MM.1S (cell line): ENCODE results near the gene PTPRN2.

Source experiments
- DNase-seq: peaks from one replicate; pipeline ENCODE4 v3.0.0-alpha.2; 2015
- H2AFZ ChIP-seq: fragments of 300-600 bp; sonication (generic); 2 replicates; pipeline ENCODE4 v1.6.0; 2016; ENCODE audit warnings: antibody characterized with exemption, low read length
- H3F3A ChIP-seq: fragments of 300-600 bp; sonication (generic); 2 replicates; pipeline ENCODE4 v1.6.1; 2016; ENCODE audit warnings: mild to moderate bottlenecking, antibody characterized with exemption, low read length, moderate library complexity, mixed read lengths; ENCODE audit not compliant: insufficient read depth
- H3K27ac ChIP-seq: fragments of 300-600 bp; sonication (generic); 2 replicates; pipeline ENCODE4 v1.5.1; 2016; ENCODE audit warnings: mild to moderate bottlenecking, low read length
- H3K27me3 ChIP-seq: fragments of 300-600 bp; sonication (generic); replicated peaks from 2 replicates; pipeline ENCODE4 v1.6.0; 2016; ENCODE audit warnings: low read length; ENCODE audit not compliant: insufficient read depth
- H3K36me3 ChIP-seq: fragments of 300-600 bp; sonication (generic); replicated peaks from 2 replicates; pipeline ENCODE4 v1.6.1; 2016; ENCODE audit warnings: mild to moderate bottlenecking, low read length, mixed read lengths; ENCODE audit not compliant: insufficient read depth
- H3K4me1 ChIP-seq: fragments of 300-600 bp; sonication (generic); 2 replicates; pipeline ENCODE4 v1.6.1; 2016; ENCODE audit warnings: low read length, mixed read lengths
- H3K4me2 ChIP-seq: fragments of 300-600 bp; sonication (generic); 2 replicates; pipeline ENCODE4 v1.6.0; 2016; ENCODE audit warnings: low read depth, low read length
- H3K4me3 ChIP-seq: fragments of 300-600 bp; sonication (generic); 2 replicates; pipeline ENCODE4 v1.5.1; 2016; ENCODE audit warnings: low read length, mixed read lengths
- H3K79me2 ChIP-seq: fragments of 300-600 bp; sonication (generic); 2 replicates; pipeline ENCODE4 v1.6.1; 2016; ENCODE audit warnings: mixed run types, low read length, mixed read lengths
- H3K9ac ChIP-seq: fragments of 300-600 bp; sonication (generic); 2 replicates; pipeline ENCODE4 v1.6.1; 2016; ENCODE audit warnings: low read length, mixed read lengths
- H3K9me2 ChIP-seq: fragments of 300-600 bp; sonication (generic); replicated peaks from 2 replicates; pipeline ENCODE4 v1.6.1; 2016; ENCODE audit warnings: mild to moderate bottlenecking, low read length, mixed read lengths; ENCODE audit not compliant: insufficient read depth
- H3K9me3 ChIP-seq: fragments of 300-600 bp; sonication (generic); replicated peaks from 2 replicates; pipeline ENCODE4 v1.6.1; 2016; ENCODE audit warnings: mild to moderate bottlenecking, low read length, mixed read lengths; ENCODE audit not compliant: insufficient read depth
- H4K20me1 ChIP-seq: fragments of 300-600 bp; sonication (generic); 2 replicates; pipeline ENCODE4 v1.6.1; 2016; ENCODE audit warnings: mild to moderate bottlenecking, low read length, moderate library complexity, mixed read lengths; ENCODE audit not compliant: insufficient read depth
- CTCF ChIP-seq: fragments of 300-600 bp; sonication (generic); IDR thresholded peaks from 2 replicates; pipeline ENCODE4 v1.5.1; 2016; ENCODE audit warnings: antibody characterized with exemption, low read length, mixed read lengths
- EZH2 ChIP-seq: fragments of 300-600 bp; sonication (generic); optimal IDR thresholded peaks from 2 replicates; pipeline ENCODE3; 2017; ENCODE audit warnings: low read depth, mild to moderate bottlenecking, antibody characterized with exemption, low read length, mixed read lengths
- EZH2phosphoT487 ChIP-seq: fragments of 300-600 bp; sonication (generic); IDR thresholded peaks from 2 replicates; pipeline ENCODE4 v1.6.1; 2018; ENCODE audit warnings: antibody characterized with exemption, low read length

PTPRN2 gene

GRCh38 chr7:158185653-158186052 is 402.0 kb downstream of the PTPRN2 start:
- Histone ChIP-seq H3K9me3 (no peaks in the 10 kb centered on the region), H3K79me2 (no peaks in the 10 kb centered on the region), H4K20me1 (no peaks in the 10 kb centered on the region), H3K36me3 (no peaks in the 10 kb centered on the region), H3K27me3 (peaks cover 37% of the 10 kb centered on the region), H3K27ac (no peak overlapping the region), H3K9ac (no peak overlapping the region), H2AFZ (no peak overlapping the region), H3K4me3 (no peak overlapping the region), H3K4me2 (no peak overlapping the region), H3F3A (no peaks in the 10 kb centered on the region), H3K4me1 (no peaks in the 10 kb centered on the region), H3K9me2 (no peaks in the 10 kb centered on the region)
- TF ChIP-seq CTCF (no peak), EZH2 (no peak)
- no peak for DNase-seq

- Histone ChIP-seq H2AFZ (no peak overlapping the region), H3K9ac (no peak overlapping the region), H3K27ac (no peak overlapping the region), H3K27me3 (peaks cover 39% of the 10 kb centered on the region), H3K9me2 (no peaks in the 10 kb centered on the region), H3K4me1 (no peaks in the 10 kb centered on the region), H3F3A (no peaks in the 10 kb centered on the region), H3K79me2 (no peaks in the 10 kb centered on the region), H3K4me3 (no peak overlapping the region), H3K4me2 (no peak overlapping the region), H3K9me3 (no peaks in the 10 kb centered on the region), H3K36me3 (no peaks in the 10 kb centered on the region), H4K20me1 (no peaks in the 10 kb centered on the region)
- no peak for TF ChIP-seq CTCF
- no peak for TF ChIP-seq EZH2
- TF ChIP-seq EZH2phosphoT487 = no peak
- DNase-seq = no peak
Measured at GRCh38 chr7:158183431-158183830, 404.2 kb downstream of the PTPRN2 start.

- Histone ChIP-seq H3K4me1 (no peaks in the 10 kb centered on the region), H3K9me3 (no peaks in the 10 kb centered on the region), H3K4me3 (no peak overlapping the region), H4K20me1 (no peaks in the 10 kb centered on the region), H3K9ac (no peak overlapping the region), H3K4me2 (no peak overlapping the region), H3K27ac (no peak overlapping the region), H3K9me2 (no peaks in the 10 kb centered on the region), H3K36me3 (no peaks in the 10 kb centered on the region), H3F3A (no peaks in the 10 kb centered on the region), H3K27me3 (peaks cover 67% of the 10 kb centered on the region), H3K79me2 (no peaks in the 10 kb centered on the region), H2AFZ (no peak overlapping the region)
- DNase-seq = no peak
- TF ChIP-seq CTCF (no peak), EZH2phosphoT487 (no peak), EZH2 (no peak)
Measured at GRCh38 chr7:158176561-158177173, 411.0 kb downstream of the PTPRN2 start.
